GM12891 (cell line): ENCODE results near the gene LAMB4.

Experiments
- POLR2AphosphoS5 ChIP-seq: IDR thresholded peaks from 2 replicates; pipeline ENCODE4 v1.6.1; 2011; ENCODE audit warnings: low read depth, low read length, control low read depth
- SPI1 ChIP-seq: IDR thresholded peaks from 2 replicates; pipeline ENCODE4 v1.6.1; 2011; ENCODE audit warnings: low read depth, low read length, control low read depth

GRCh38 chr7:108055611-108056021 lies 74.5 kb downstream of the LAMB4 start:
- TF ChIP-seq SPI1 (no peak), POLR2AphosphoS5 (no peak)
